ENCODE data around the gene YPEL1. TPM values are rescaled to one million over a fixed set of nuclear protein-coding genes. Genes with fewer than 3 reads are reported as not detected.
A peak's percentile ranks its signal among the peaks of the same experiment; 100 is the strongest.
"Not testable (repeated sequence)": the region's sequence is repeated elsewhere in the genome, so short reads cannot be mapped to it uniquely, and the experiment has no call there.

YPEL1 gene
- total RNA-seq, 1 donor from 2014 or later, result 1.7 TPM

- no peak for DNase-seq (ENCODE audit: low spot score)
Observed at GRCh38 chr22:21753374-21754111, 17.9 kb upstream of the YPEL1 start.

- DNase-seq (ENCODE audit: low spot score), result no peak
Observed at GRCh38 chr22:21752276-21752675, 16.7 kb upstream of the YPEL1 start.

- DNase-seq (ENCODE audit: low spot score), result no peak
Observed at GRCh38 chr22:21745948-21746347, 10.4 kb upstream of the YPEL1 start.

GRCh38 chr22:21744917-21745316 lies 9.3 kb upstream of the YPEL1 start:
- DNase-seq (ENCODE audit: low spot score), result not testable (repeated sequence)

GRCh38 chr22:21741790-21742189 lies 6.2 kb upstream of the YPEL1 start:
- no peak for DNase-seq (ENCODE audit: low spot score)

- no peak for DNase-seq (ENCODE audit: low spot score)
Observed at GRCh38 chr22:21741059-21741458, 5.5 kb upstream of the YPEL1 start.

- no peak for DNase-seq (ENCODE audit: low spot score)
Observed at GRCh38 chr22:21739828-21740377, 4.3 kb upstream of the YPEL1 start.

GRCh38 chr22:21738966-21739365 lies 3.4 kb upstream of the YPEL1 start:
- no peak for DNase-seq (ENCODE audit: low spot score)

- no peak for DNase-seq (ENCODE audit: low spot score)
Observed at GRCh38 chr22:21738081-21738480, 2.5 kb upstream of the YPEL1 start.

GRCh38 chr22:21736948-21737347 lies 1.4 kb upstream of the YPEL1 start:
- no peak for DNase-seq (ENCODE audit: low spot score)

- peak; percentile 47 for DNase-seq (ENCODE audit: low spot score)
Observed at GRCh38 chr22:21736084-21736642, 569 bp upstream of the YPEL1 start.

- no peak for DNase-seq (ENCODE audit: low spot score)
Observed at GRCh38 chr22:21734540-21735199, 924 bp downstream of the YPEL1 start.

GRCh38 chr22:21731503-21731902 lies 4.1 kb downstream of the YPEL1 start:
- DNase-seq (ENCODE audit: low spot score), result no peak

- no peak for DNase-seq (ENCODE audit: low spot score)
Observed at GRCh38 chr22:21730535-21731308, 4.9 kb downstream of the YPEL1 start.

- DNase-seq (ENCODE audit: low spot score), result not testable (repeated sequence)
Observed at GRCh38 chr22:21729184-21729583, 6.4 kb downstream of the YPEL1 start.

GRCh38 chr22:21728270-21728669 lies 7.3 kb downstream of the YPEL1 start:
- no peak for DNase-seq (ENCODE audit: low spot score)

- no peak for DNase-seq (ENCODE audit: low spot score)
Observed at GRCh38 chr22:21727768-21728167, 7.8 kb downstream of the YPEL1 start.

- DNase-seq (ENCODE audit: low spot score), result no peak
Observed at GRCh38 chr22:21727159-21727558, 8.4 kb downstream of the YPEL1 start.

GRCh38 chr22:21726650-21727049 lies 8.9 kb downstream of the YPEL1 start:
- no peak for DNase-seq (ENCODE audit: low spot score)

GRCh38 chr22:21725956-21726649 lies 9.5 kb downstream of the YPEL1 start:
- no peak for DNase-seq (ENCODE audit: low spot score)

- DNase-seq (ENCODE audit: low spot score), result not testable (repeated sequence)
Observed at GRCh38 chr22:21724496-21724895, 11.1 kb downstream of the YPEL1 start.
